Activated CD4-positive, alpha-beta T cell treated with anti-CD3 and anti-CD28 coated beads, Interleukin-2, Interleukin-6, amounts not matched to agents 100 ng/mL and 50 ng/mL, durations not matched to agents 16 hours and 8 hours (primary cell): ENCODE data around the gene CYB561D2.

Experiments used
- DNase-seq: peaks from one replicate; pipeline ENCODE4 v3.0.0-alpha.2; 2020

The CYB561D2 gene

DNA sequence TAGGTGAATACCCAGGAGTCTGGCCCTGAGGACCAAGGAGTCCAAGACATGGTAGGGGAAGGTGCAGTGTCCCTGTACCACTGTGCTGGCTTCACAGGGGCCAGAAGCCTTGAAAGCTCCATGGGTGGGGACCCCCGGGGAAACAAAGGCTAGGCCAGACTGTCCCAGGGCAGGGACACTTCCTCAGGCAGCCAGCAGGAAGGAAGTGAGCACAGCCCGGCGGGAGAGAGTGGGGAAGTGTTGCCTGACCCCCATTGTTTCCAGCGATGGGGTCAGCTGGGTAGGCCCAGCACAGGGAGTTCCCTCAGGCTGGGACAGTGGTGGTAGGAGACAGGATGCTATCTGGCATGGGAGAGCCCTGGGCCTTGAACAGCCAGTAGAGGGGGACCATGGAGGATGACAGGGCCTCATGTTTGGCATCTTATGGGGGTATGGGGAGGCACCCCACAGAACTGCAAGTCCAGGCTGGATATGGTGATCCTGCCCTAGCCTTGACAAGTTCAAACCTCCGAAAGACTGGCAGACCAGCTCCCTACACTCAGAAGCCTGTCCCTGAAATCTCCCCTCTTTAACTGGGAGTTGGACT is 27.0 kb upstream of the CYB561D2 start:
- no peak for DNase-seq

GRCh38 chr3:50324351-50325112 is 26.1 kb upstream of the CYB561D2 start:
- peak; percentile 71 for DNase-seq

- no peak for DNase-seq
Measured at GRCh38 chr3:50325113-50325480, 25.6 kb upstream of the CYB561D2 start.

- DNase-seq = no peak
Measured at GRCh38 chr3:50325497-50326181, 25.0 kb upstream of the CYB561D2 start.

DNA sequence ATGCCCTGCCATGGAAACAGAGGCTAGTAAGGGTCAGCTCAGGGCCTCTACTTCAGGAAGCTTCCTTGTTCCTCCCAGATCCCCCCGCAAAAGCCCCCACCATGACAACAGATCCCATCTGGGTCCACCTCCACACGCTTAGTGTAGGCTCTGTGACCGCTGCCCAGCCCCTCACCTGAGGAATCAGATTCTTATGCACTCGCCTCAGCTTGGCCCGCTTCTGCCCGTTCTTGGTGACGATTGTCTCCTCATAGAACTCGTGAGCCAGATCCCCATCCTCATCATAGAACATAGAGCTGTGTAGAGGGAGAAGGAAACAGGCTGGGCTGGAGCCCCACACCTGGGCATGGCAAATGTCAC is 24.5 kb upstream of the CYB561D2 start:
- no peak for DNase-seq

DNA sequence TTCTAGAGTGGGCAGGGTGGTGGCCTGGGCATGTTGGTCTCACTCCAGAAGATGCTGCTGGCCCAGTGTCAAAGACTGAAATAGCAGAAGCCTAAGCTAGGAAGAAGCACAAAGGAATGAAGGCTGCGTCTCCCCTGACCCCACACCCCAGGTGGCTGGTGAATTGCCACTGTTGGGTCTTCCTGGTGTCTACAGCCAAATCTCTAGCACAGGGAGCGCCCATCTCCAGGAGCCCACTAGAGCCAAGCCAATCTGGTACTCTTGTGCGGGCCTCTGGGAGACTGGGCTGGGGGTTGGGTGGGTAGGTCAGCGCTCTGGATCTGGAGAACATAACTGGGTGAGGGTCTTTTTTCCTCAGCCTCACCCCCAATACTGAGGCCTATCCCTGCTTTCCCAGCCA is 23.5 kb upstream of the CYB561D2 start:
- no peak for DNase-seq

GRCh38 chr3:50327943-50328691 is 22.5 kb upstream of the CYB561D2 start, which contains the start of gene TUSC2:
TUSC2 (minus strand) TSS chr3:50328223; CDS start chr3:50328099, 124 bp downstream.
- DNase-seq = peak; percentile 97

GRCh38 chr3:50330330-50330729 is 20.3 kb upstream of the CYB561D2 start:
- no peak for DNase-seq

DNA sequence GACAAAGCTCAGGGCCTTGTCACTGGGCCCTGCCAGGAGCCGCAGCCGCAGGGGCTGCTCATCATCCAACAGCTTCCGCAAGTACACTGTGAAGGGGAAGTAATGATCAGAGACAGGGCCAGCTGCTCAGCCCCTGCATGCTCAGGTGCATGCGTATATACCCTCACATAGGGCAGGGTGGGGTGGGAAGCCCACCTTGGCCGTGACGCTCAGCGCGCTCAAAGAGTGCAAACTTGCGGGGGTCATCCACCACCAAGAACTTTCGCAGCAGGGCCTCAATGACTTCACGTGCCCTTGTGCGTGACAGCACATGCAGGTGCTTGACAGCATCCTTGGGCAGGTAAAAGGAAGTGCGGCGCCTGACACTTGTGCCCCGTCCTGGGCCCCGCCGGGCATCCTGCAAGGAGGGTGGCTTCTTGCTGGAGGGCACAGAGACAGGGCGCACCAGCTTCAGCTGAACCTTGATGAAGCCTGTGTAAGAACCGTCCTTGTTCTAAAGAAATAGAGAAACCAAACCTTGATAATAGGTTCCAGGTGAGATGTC is 19.2 kb upstream of the CYB561D2 start:
- no peak for DNase-seq

DNA sequence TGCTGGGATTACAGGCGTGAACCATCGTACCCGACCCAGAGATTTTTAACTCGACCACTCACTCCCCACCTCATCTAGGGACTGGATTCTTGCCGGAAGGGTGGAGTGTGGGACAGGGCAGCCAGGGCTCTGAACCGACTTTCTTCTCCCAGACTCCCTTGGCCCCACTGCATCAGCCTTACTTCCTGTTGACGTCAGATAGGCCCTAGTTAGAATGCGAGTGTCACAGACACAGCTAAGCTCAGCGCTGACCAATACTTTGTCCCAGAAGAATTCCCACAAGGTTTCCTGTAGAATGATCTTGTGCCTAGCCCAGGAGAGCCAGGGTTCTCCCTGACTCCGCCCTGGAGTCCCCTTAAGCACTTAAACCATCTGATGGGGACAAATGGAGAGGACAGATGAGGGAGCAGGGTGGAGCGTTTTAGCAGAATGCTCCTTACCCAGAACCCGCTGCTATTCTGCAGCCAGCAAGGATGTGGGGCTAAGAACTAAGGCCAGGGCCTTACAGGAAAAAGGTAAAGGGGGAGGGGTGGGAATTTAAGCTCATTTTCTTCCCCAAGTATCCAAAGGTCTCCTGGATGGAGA is 16.8 kb upstream of the CYB561D2 start:
- no peak for DNase-seq

DNA sequence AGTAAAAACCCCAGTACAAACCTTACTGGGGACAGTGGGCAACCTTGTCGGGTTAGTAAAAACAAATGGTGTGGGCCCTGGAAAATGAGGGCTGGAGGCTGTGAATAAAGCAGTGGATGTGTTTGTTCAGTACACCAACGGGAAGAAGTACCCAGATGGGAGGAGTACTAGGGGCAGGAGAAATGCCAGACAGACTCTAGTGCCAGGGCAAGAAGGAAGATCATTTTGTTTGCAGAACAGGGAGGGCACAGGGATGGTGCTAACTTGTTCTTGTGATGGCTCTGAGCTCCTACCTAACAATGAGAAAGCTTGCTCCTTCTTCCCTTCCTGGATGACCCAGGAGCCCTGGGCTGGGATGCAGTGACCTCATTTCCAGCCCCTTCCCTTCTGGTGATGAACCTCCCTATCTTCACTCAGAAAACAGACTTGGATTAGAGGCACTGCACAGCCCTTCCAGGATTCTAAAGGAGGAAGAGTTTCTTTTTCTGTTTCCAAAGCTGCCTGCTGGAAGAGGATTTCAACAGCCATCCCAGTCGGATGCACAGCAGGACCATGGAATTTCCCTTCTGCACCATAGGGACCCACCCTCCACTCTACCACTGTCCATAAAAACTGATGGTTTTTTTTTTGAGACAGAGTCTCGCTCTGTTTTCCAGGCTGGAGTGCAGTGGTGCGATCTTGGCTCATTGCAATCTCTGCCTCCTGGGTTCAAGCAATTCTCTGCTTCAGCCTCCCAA is 16.2 kb upstream of the CYB561D2 start:
- no peak for DNase-seq

DNA sequence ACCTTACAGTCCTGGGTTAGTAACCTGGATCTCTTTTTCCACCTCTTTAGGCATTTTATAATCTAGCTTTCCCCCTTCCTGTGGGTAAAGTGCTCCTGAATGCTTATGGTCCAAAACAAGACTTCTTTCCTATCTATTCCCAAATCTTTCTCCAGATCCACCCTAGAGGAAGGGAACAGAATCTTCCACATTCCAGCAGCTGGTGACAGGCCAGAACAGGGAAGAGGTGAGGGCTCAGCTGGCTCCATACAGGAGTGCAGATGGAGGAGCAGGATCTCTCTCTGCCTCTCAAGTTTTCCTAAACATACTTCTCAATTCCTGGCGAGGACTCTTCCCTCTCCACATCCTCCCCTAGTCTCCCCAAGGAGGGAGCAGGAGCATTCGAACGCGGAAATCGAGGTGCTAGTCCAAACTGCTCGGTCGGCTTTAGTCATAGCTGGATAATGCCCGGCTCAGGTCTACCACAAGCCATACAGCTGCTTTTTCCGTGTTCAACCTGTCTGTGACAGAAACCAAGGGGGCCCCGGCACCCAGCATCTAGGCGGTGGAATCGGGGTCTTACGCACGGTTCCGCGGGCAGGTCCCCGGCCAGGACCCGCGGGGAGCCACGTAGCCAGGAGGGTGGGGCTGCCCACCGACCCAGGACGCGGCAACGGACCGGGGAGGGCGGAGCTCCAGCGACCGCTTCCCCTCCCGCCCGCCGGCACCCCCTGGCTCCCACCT is 14.0 kb upstream of the CYB561D2 start:
- no peak for DNase-seq

DNA sequence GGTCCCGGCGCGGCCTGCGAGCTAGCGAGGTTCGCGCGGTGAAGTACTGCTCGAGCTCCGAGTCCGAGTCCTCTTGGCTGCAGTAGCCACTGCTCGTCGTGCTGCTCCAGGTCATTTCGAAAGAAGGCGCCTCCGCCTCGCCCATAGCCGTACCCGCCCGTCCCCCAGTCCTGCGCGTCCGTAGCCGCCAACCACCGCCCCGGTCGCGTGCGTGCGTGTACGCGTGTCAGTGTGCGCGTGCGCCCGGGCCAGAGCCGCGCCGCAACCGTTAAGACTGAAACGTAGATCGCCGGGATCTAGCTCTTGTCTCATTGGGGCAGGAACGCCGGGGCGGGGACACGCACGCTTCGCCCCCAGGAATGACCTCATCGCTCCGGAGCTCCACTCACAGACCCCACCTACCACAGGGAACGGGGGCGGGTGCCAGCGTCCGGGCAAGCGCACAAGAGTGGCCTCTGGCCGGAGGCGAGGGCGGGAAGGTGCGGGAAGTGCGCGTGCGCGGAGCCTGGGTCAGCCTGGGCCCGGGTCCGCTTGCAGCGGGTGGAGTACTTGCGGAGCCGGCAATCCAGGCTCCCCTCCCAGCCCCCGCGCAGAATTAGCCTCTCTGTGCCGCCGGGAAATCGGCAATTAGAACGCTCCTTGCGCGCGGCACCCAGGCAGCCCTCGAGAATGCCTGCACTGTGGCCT is 13.3 kb upstream of the CYB561D2 start:
- DNase-seq = peak; percentile 99

DNA sequence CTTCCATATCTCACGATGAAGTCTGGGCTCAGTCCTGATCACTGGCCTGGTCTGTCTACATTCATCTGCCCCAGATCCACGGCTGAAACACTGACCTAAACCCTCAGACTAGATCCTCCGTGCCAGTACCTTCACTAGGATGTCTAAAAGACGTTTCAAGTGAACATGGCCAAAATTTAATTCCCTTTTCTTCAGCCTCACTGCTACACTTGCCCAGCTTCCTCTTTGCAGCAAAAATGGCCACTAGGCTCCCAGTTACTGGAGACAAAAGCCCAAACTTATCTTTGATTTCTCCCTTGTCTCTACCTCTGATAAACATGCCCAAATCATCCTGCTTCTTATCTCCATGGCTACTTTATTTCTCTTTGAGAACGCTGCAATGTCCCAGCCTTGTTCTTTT is 11.7 kb upstream of the CYB561D2 start:
- no peak for DNase-seq

DNA sequence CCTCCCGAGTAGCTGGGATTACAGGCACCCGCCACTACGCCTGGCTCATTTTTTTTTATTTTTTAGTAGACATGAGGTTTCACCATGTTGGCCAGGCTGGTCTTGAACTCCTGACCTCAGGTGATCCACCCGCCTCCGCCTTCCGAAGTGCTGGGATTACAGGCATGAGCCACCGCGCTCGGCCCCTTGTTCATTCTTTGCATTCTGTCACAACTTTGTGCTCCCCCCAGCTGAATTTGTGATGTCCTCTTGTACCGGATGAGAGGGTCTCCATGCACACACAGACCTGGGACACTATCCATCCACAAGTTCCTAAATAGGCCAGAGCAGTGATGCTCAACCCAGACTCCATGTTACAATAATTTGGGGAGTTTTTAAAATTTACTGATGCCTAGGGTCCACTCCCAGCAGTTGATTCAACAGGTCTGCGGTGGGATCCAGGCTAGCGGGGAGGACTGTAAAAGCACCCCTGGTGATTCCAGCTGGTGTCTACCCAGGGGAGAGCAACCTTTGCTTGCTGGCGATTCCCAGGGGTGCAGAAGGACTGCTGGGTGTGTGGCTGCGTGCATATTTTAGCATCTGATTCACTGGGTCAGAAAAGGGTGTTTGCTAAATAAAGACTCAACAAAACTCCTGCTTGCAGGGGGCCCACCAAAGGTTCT is 11.0 kb upstream of the CYB561D2 start:
- DNase-seq = no peak

DNA sequence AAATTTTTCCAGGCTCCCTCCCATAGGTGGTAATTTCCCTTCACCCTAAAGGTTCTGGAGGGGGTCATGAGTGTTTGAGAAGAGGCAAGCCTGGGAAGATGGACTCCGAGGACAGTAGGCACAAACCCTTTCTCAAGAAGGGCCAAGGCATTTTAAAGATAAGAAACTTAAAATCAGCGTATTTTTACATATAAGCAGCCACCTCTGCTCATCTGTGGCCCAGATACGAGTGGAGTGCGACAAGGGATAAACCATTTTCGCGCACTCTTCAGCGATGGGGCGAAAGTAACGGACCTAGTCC is 10.6 kb upstream of the CYB561D2 start:
- no peak for DNase-seq

DNA sequence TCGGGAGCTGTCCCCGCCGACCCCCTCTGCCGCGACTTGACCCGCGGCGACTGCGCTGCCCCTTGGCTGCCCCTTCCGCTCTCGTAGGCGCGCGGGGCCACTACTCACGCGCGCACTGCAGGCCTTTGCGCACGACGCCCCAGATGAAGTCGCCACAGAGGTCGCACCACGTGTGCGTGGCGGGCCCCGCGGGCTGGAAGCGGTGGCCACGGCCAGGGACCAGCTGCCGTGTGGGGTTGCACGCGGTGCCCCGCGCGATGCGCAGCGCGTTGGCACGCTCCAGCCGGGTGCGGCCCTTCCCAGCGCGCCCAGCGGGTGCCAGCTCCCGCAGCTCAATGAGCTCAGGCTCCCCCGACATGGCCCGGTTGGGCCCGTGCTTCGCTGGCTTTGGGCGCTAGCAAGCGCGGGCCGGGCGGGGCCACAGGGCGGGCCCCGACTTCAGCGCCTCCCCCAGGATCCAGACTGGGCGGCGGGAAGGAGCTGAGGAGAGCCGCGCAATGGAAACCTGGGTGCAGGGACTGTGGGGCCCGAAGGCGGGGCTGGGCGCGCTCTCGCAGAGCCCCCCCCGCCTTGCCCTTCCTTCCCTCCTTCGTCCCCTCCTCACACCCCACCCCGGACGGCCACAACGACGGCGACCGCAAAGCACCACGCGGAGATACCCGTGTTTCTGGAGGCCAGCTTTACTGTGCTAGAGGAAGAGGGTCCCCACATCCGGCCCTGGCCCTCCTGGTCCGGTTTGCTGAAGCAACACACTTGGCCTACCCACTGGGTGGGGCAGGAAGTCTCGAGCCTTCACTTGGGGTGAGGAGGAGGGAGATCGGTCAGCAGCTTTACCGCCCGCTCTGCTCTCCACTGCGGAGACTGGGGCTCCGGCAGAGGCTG is 10.0 kb upstream of the CYB561D2 start, which contains the start of gene RASSF1:
RASSF1 (minus strand) TSS at position 389 of the 882 bp plus-strand sequence; CDS start at position 358, 31 bp downstream.
- DNase-seq = peak; percentile 90

DNA sequence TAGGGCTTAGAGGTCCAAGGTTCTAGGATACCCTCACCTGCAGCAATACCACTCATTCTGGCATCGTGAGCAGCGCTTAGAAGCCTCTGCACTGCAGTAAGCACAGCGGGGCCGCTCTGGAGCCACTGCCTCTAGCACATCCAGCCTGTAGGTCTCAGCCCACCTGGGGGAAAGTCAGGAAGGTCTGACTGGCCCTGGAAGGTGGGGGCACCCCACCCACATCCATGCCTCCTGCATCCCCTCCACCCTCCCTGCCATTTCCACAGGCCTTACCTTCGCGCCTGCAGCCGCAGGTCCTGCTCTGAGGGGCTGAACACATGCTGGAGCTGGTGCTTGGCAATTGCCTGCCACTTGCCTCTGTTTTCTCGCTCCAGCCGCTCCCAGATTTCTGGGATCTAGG is 9.1 kb upstream of the CYB561D2 start:
- no peak for DNase-seq

GRCh38 chr3:50341996-50342650 is 8.5 kb upstream of the CYB561D2 start:
- no peak for DNase-seq
